Stimulated activated CD8-positive, alpha-beta memory T cell treated with anti-CD3 and anti-CD28 coated beads, Interleukin-4, amount 100 ng/mL, for 24 hours (primary cell): ENCODE measurements around the gene FGD2.
"Not testable (repeated sequence)": the region's sequence is repeated elsewhere in the genome, so short reads cannot be mapped to it uniquely, and the experiment has no call there.

Experiments
- DNase-seq: peaks from one replicate; pipeline ENCODE4 v3.0.0-alpha.2; 2020; ENCODE audit warnings: low read depth

Gene FGD2

GRCh38 chr6:36971921-36972673, 33.4 kb upstream of the FGD2 start:
- no peak for DNase-seq

GRCh38 chr6:36973190-36973589, 32.3 kb upstream of the FGD2 start:
- no peak for DNase-seq

- DNase-seq, result no peak
Measured at GRCh38 chr6:36973647-36974046, 31.8 kb upstream of the FGD2 start.

GRCh38 chr6:36975231-36976006, 30.0 kb upstream of the FGD2 start:
- DNase-seq, result no peak

- no peak for DNase-seq
Measured at GRCh38 chr6:36976007-36976264, 29.5 kb upstream of the FGD2 start.

GRCh38 chr6:36976509-36976908, 28.9 kb upstream of the FGD2 start:
- no peak for DNase-seq

GRCh38 chr6:36976931-36977330, 28.5 kb upstream of the FGD2 start:
- DNase-seq, result no peak

- DNase-seq, result no peak
Measured at GRCh38 chr6:36977470-36977941, 27.9 kb upstream of the FGD2 start.

- DNase-seq, result no peak
Measured at GRCh38 chr6:36978421-36979346, 26.8 kb upstream of the FGD2 start.

- DNase-seq, result no peak
Measured at GRCh38 chr6:36979347-36979742, 26.1 kb upstream of the FGD2 start.

GRCh38 chr6:36980129-36980528, 25.3 kb upstream of the FGD2 start:
- DNase-seq, result no peak

- DNase-seq, result no peak
Measured at GRCh38 chr6:36980876-36981619, 24.4 kb upstream of the FGD2 start.

- no peak for DNase-seq
Measured at GRCh38 chr6:36983538-36983937, 21.9 kb upstream of the FGD2 start.

- peak; percentile 22 for DNase-seq
Measured at GRCh38 chr6:36984581-36985416, 20.7 kb upstream of the FGD2 start.

GRCh38 chr6:36985417-36985807, 20.0 kb upstream of the FGD2 start:
- DNase-seq, result no peak

- peak; percentile 79 for DNase-seq
Measured at GRCh38 chr6:36985808-36986703, 19.4 kb upstream of the FGD2 start, which contains the start of gene MTCH1. TSS of gene MTCH1 (minus strand) at chr6:36986196. CDS start at chr6:36986173, 23 bp downstream.

GRCh38 chr6:36986704-36987047, 18.8 kb upstream of the FGD2 start:
- no peak for DNase-seq

GRCh38 chr6:36989264-36989663, 16.2 kb upstream of the FGD2 start:
- DNase-seq, result no peak

- DNase-seq, result not testable (repeated sequence)
Measured at GRCh38 chr6:36990401-36990800, 15.1 kb upstream of the FGD2 start.
